Vagina (tissue), 2 donors: Measurements from ENCODE around the gene LGI1. TPM values are rescaled to one million over a fixed set of nuclear protein-coding genes. Genes with fewer than 3 reads are reported as not detected.

ENCODE experiments used
- DNase-seq, 2 donors: peaks; one replicate each; pipeline ENCODE4 v3.0.0-alpha.2; 2017; ENCODE audit errors: extremely low spot score in 2 of 2
- H3K27ac ChIP-seq: fragments of 200-600 bp; sonication (generic); one replicate; pipeline ENCODE4 v1.5.1; 2019
- H3K27me3 ChIP-seq: fragments of 200-600 bp; sonication (generic); one replicate; pipeline ENCODE4 v1.5.1; 2019
- H3K36me3 ChIP-seq, 2 donors: fragments of 200-600 bp; sonication (generic); one replicate each; pipeline ENCODE4 v1.5.1; 2017 to 2019
- H3K4me1 ChIP-seq: fragments of 200-600 bp; sonication (generic); one replicate; pipeline ENCODE4 v1.5.1; 2019
- H3K4me3 ChIP-seq, 2 donors: fragments of 200-600 bp; sonication (generic); 1 replicate in 1 of 2; 2 replicates in 1 of 2; pipeline ENCODE4 v1.5.1; 2016 to 2019
- H3K9me3 ChIP-seq: fragments of 200-600 bp; sonication (generic); one replicate; pipeline ENCODE4 v1.5.1; 2019
- POLR2A ChIP-seq, 2 donors: fragments of 450-650 bp; IDR thresholded peaks; one replicate each; pipeline ENCODE4 v1.6.1; 2017; ENCODE audit warnings: antibody characterized with exemption in 2 of 2, mild to moderate bottlenecking in 2 of 2, moderate library complexity in 2 of 2
- POLR2AphosphoS5 ChIP-seq, 2 donors: sonication (generic); formaldehyde crosslinking; IDR thresholded peaks; one replicate each; pipeline ENCODE4 v1.9.0; 2017; ENCODE audit warnings: antibody characterized with exemption in 2 of 2, mild to moderate bottlenecking in 2 of 2, low read depth in 1 of 2; ENCODE audit not compliant: insufficient read depth in 1 of 2
- intact Hi-C: fragments of 100-400 bp; cut with DNase I; formaldehyde crosslinking; loops from one replicate; pipeline ENCODE4 v1.15.1; 2023
- total RNA-seq: library from RNA; depleted of rRNA; stranded (reverse); fragments of >200 nt; gene quantifications from one replicate; pipeline ENCODE4 v1.2.3, GENCODE V29; 2016
- TF ChIP-seq, protein P1 (sequence below), 3 experiments: fragments of 450-650 bp in 2 of 3; fragments of 200-600 bp in 1 of 3; sonication (generic) in 1 of 3; IDR thresholded peaks; one replicate each; pipeline ENCODE4 v1.5.1; 2017 to 2019; ENCODE audit warnings: antibody characterized with exemption in 3 of 3, mild to moderate bottlenecking in 2 of 3, moderate library complexity in 2 of 3

The LGI1 gene
- total RNA-seq, 1 donor from 2014 or later = 0.74 TPM

DNA sequence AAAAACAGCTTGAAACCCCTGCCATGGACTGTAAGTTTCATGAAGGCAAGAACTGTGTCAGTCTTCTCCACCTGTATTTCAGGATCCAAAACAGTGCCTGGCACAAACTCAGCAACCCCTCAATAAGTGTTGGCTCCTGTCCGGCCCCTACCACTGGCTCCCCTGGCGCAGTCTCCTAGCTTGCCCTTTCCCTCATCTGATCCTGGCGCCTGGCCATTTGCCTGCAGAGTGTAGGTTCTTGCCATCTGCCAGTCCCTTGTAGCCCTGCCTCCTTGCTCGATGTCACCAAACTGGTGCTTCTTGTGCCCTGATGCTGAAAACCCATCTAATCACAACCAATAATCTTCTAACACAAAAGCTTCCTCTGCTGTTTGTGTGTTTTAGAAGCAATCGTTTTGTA is 60.4 kb downstream of the LGI1 start:
- intact Hi-C loops = no loop called here

GRCh38 chr10:93819520-93819919 is 61.8 kb downstream of the LGI1 start:
- Histone ChIP-seq H3K4me1 (no peaks in the 10 kb centered on the region), H3K36me3 (no peaks in the 10 kb centered on the region), H3K27ac (no peak overlapping the region), H3K27me3 (no peaks in the 10 kb centered on the region), H3K9me3 (no peaks in the 10 kb centered on the region), H3K4me3 (no peak overlapping the region)
- intact Hi-C loops = no loop called here
- TF ChIP-seq, protein P1, sequence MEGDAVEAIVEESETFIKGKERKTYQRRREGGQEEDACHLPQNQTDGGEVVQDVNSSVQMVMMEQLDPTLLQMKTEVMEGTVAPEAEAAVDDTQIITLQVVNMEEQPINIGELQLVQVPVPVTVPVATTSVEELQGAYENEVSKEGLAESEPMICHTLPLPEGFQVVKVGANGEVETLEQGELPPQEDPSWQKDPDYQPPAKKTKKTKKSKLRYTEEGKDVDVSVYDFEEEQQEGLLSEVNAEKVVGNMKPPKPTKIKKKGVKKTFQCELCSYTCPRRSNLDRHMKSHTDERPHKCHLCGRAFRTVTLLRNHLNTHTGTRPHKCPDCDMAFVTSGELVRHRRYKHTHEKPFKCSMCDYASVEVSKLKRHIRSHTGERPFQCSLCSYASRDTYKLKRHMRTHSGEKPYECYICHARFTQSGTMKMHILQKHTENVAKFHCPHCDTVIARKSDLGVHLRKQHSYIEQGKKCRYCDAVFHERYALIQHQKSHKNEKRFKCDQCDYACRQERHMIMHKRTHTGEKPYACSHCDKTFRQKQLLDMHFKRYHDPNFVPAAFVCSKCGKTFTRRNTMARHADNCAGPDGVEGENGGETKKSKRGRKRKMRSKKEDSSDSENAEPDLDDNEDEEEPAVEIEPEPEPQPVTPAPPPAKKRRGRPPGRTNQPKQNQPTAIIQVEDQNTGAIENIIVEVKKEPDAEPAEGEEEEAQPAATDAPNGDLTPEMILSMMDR (IDR thresholded peaks at IDR 0.05) = no peak
- TF ChIP-seq POLR2AphosphoS5 (IDR thresholded peaks at IDR 0.05; ENCODE audit: insufficient read depth in 1 of 2, low read depth in 1 of 2) = no peak
- TF ChIP-seq POLR2A (IDR thresholded peaks at IDR 0.05) = no peak
- DNase-seq = no peak

More for the DNA sequence above, 60.4 kb downstream of the LGI1 start:
- DNase-seq = no peak
- TF ChIP-seq POLR2A (IDR thresholded peaks at IDR 0.05) (no peak), POLR2AphosphoS5 (IDR thresholded peaks at IDR 0.05; ENCODE audit: insufficient read depth in 1 of 2, low read depth in 1 of 2) (no peak)
- TF ChIP-seq, protein P1 (IDR thresholded peaks at IDR 0.05) = no peak
- Histone ChIP-seq H3K27ac (no peak overlapping the region), H3K27me3 (no peaks in the 10 kb centered on the region), H3K4me3 (no peak overlapping the region), H3K9me3 (no peaks in the 10 kb centered on the region), H3K36me3 (no peaks in the 10 kb centered on the region), H3K4me1 (no peaks in the 10 kb centered on the region)

- Histone ChIP-seq H3K27ac (no peak overlapping the region), H3K27me3 (no peaks in the 10 kb centered on the region), H3K36me3 (no peaks in the 10 kb centered on the region), H3K9me3 (no peaks in the 10 kb centered on the region), H3K4me3 (no peak overlapping the region), H3K4me1 (no peaks in the 10 kb centered on the region)
- intact Hi-C loops = no loop called here
- DNase-seq = no peak
- TF ChIP-seq, protein P1 (IDR thresholded peaks at IDR 0.05) = no peak
- TF ChIP-seq POLR2A (IDR thresholded peaks at IDR 0.05) (no peak), POLR2AphosphoS5 (IDR thresholded peaks at IDR 0.05; ENCODE audit: insufficient read depth in 1 of 2, low read depth in 1 of 2) (no peak)
Measured at GRCh38 chr10:93820434-93820833, 62.7 kb downstream of the LGI1 start.

DNA sequence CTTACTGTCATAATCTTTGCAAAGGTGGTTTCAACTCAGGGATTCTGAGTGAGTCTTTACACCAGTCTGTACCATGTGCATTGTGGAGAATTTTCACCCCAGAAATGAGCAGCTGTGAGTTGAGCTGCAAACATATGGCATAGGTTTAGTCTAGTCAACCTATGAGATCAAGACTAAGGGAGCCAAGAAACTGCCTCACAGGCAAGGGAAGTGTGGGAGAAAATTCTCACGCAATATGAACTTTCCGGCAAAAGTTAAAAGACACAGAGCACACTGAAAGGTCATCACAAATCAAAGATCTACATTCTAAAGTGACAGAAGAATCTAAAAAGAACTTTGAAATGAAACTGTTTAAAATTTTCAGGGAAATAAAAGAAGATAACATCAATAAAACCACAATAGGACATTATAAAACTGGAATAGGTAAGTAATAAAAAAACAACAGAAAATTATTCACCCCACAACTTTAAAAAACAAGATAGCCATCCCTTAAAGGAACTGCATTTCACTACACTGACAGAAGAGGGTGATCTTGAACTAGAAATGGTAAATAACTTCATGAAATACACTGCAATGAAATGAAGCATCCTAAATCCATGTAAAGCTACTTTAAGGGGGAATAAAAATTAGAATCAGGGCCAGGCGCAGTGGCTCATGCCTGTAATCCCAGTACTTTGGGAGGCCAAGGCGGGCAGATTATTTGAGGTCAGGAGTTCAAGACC is 63.5 kb downstream of the LGI1 start:
- no peak for DNase-seq
- Histone ChIP-seq H3K27ac (no peak overlapping the region), H3K36me3 (no peaks in the 10 kb centered on the region), H3K9me3 (no peaks in the 10 kb centered on the region), H3K4me3 (no peak overlapping the region), H3K27me3 (no peaks in the 10 kb centered on the region), H3K4me1 (no peaks in the 10 kb centered on the region)
- TF ChIP-seq POLR2A (IDR thresholded peaks at IDR 0.05) (no peak), POLR2AphosphoS5 (IDR thresholded peaks at IDR 0.05; ENCODE audit: insufficient read depth in 1 of 2, low read depth in 1 of 2) (no peak)
- TF ChIP-seq, protein P1 (IDR thresholded peaks at IDR 0.05) = no peak
- intact Hi-C loops = no loop called here

- Histone ChIP-seq H3K36me3 (no peaks in the 10 kb centered on the region), H3K9me3 (no peaks in the 10 kb centered on the region), H3K27me3 (no peaks in the 10 kb centered on the region), H3K4me3 (no peak overlapping the region), H3K4me1 (no peaks in the 10 kb centered on the region), H3K27ac (no peak overlapping the region)
- intact Hi-C loops = no loop called here
- DNase-seq = no peak
- TF ChIP-seq POLR2AphosphoS5 (IDR thresholded peaks at IDR 0.05; ENCODE audit: insufficient read depth in 1 of 2, low read depth in 1 of 2) = no peak
- TF ChIP-seq, protein P1 (IDR thresholded peaks at IDR 0.05) = no peak
- TF ChIP-seq POLR2A (IDR thresholded peaks at IDR 0.05) = no peak
Measured at GRCh38 chr10:93826355-93826754, 68.6 kb downstream of the LGI1 start.
